Stimulated activated CD4-positive, alpha-beta T cell treated with anti-CD3 and anti-CD28 coated beads, Interleukin-1b, Interleukin-23, amount 100 ng/mL, for 4 hours (primary cell): ENCODE results near the gene SMARCD3.

ENCODE experiments used
- DNase-seq, 2 donors: peaks; one replicate each; pipeline ENCODE4 v3.0.0-alpha.2; 2020; ENCODE audit warnings: low read depth in 2 of 2

Gene SMARCD3

DNA sequence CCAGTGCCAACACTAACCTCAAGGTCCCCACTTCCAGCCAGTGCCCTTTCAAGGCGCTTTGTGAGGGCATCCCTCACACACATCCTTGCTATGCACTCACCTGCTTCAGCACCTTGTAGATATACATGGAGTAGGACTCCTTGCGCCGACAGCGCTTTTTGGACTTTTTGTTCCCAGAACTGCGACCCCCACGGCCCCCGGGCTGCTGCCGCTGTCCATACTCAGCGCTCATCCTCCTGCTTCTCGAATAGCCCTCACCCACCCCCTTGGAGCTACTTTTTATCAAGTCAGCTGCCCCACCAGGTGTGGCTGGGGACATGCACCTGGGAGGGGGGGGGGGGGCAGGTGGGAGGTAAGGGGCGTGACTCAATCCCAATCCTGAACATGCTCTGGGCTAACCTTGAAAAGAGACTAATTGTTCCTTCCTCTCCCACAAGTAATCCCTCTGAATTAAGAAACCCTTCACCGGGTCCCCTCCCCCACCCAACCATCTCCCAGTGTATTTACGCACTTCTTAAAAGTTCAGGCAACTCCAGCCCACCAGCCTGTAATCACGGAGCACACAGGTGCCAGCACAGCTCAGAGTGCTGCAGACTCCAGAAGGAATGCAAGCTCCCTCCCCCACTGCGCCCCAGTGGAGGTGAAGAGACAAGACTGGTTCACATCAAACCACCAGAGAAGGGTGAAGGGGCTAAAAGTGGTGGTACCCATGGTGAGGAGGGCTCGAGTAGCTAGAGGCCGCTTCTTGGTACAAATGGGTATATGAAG lies 38.2 kb downstream of the SMARCD3 start, which contains the start of gene H2BK1:
H2BK1 (minus strand) TSS at position 402 of the 768 bp plus-strand sequence; CDS start at position 232, 170 bp downstream.
- DNase-seq: no peak

GRCh38 chr7:151209588-151209987 lies 38.9 kb downstream of the SMARCD3 start:
- DNase-seq: no peak

DNA sequence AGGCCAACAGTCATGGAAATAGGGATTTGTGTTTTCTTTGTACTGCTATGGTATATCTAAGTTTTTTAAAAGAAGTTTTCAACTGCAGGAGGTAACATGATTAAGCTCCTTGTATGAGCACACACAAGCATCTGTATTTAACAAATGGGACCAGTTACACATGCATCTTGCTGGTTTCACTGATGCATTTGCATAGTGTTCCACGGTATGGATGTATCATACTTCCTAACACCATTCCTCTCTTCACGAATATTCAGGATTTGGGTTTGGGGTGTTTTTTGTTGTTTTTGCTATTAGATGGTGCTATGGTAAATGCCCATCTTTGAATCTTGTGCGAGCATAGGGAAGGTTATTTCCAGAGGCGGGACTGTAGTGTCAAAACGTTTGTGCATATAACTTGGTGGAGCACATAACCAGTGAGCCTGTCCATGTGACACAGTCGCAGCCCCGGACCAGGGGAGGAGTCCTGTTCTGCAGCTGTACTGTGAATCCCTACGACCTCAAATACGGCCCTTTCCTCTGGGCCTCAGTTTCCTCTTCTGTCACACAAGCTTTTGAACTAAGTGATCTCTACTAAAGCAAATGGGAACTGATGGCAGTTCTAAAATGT lies 40.1 kb downstream of the SMARCD3 start:
- no peak for DNase-seq

DNA sequence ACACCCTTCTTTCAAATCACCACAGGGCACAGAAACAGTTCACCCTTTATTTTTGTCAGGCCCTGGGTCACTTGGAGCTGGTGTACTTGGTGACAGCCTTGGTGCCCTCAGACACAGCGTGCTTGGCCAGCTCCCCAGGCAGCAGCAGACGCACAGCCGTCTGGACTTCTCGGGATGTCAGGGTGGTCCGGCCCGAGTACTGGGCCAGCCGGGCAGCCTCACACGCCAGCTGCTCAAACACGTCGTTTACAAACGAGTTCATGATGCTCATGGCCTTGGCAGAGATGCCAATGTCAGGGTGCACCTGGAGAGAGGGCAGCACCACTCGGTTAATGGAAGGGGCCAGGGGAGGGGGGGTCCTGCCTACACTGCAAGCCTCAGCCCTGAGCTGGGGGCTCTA lies 40.7 kb downstream of the SMARCD3 start:
- DNase-seq: no peak

DNA sequence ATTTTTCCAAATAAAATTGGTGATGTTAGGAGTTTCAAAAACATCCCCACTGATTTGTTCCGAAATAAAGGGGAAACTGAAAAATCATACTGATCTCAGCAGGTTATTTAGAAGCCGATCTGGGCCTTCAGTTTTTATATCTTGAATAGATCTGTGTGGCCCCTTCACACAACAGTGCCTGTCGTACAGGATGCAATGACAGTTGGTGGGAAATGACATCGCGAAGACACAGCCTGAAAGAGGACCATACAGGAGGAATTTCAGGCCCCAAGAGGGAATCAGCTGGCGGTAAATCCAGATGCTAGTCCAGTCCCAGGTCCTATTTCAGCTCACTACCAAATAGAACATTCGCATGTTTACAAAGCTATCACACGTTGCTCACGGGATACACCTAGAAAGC lies 41.2 kb downstream of the SMARCD3 start:
- no peak for DNase-seq

DNA sequence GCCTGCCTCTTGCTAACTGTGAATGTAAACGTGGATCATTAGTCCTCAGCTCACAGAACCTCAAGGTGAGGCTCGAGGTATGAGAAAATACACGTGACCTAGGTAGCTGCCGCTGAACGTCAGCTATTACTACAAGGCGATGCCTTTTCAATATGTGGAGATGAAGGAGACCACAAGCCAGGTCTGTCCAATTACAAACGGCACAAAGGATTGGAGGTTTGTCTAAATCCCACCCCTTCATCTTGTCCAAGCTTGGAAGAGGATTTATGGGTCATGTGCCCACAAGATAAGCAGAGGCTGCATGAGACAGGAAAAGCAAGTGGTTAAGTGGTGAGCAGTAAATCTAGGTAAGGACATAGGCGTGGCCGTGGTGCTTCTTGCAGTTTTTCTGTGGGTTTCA lies 41.6 kb downstream of the SMARCD3 start:
- no peak for DNase-seq

DNA sequence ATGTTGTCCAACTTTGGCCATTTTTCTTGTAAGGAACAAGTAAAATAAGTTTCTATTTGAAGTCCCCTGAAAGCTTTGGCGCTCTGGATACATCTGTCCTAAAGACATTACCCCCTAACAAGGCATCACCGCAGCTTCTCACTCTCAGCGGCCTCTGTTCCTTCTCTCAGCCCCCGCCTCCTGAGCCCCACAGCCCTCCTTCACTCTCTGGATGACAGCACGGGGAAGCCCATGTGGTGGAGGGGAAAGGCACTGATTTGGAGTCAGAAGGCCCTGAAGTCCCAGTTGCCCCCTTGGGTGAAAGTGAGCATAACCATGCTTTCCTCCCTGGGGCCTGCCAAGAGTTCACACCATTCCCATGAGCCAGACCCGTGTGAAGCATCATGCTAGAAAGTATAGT lies 42.8 kb downstream of the SMARCD3 start:
- no peak for DNase-seq

DNA sequence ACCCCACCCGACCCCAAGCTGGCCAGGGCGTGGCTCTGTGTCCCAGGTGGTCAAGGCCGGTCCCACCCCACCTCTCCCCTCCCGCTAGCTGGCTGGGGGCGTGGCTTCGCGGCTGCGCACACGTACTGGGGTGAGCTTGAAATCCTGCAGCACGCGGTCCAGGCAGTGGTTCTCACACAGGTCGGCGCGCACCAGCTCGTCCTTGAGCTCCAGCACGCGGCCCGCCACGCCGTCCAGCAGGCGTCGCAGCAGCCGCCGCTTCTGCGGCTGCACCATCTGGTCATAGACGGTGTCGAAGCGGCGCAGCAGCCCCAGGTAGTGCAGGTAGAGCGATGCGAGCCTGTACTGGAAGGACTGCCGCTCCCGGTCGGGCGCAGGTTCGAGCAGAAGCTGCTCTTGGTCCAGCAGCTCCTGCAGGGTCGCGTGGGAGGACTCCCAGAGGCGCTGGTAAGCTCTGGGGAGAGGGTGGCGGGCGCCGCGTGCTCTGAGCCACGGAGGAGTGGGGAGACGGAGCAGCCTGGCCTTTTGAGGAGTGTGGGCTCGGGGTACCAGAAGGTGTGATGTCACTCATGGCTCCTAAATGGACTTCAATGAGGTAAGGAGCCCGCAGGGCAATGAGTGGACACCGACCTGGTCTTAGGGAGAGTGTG lies 44.0 kb downstream of the SMARCD3 start:
- no peak for DNase-seq

DNA sequence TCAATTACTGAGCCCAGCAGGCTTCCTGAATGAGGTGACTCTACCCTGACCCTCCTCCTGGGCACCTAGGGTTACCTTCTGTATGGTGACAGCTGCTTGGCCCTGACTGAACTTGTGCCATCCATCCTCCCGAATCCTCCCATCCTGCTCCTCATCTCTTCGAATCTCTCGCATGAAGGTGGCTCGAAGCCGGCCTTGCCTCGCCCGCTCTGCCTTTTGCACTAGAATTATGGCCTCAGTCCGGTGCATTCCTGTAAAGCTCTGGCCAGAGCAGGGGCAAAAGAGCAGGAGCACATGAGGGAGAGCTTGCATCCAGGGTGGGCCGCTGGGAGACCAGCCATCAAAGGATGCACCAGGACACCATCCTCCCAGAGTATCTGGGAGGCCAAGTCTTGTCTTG lies 45.7 kb downstream of the SMARCD3 start:
- no peak for DNase-seq

DNA sequence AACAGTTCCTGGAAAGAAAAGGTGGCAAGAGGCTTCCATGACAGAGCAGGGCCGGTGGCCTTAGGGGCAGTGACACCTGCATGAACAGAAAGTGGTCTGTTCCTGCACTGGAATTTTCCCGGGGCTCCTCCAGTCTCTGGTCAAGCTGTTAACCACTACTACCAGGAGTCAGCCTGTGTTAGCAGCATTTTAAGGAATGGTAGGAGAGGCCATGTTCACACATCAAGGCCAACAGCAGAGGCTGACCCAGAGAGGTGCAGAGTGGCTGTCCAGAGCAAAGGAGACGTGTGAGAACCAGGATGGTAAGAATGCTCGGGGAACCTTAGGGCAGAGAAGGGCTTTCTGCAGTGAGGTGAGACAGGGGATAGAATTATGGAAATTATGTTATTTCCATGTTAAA lies 46.7 kb downstream of the SMARCD3 start:
- DNase-seq: no peak

DNA sequence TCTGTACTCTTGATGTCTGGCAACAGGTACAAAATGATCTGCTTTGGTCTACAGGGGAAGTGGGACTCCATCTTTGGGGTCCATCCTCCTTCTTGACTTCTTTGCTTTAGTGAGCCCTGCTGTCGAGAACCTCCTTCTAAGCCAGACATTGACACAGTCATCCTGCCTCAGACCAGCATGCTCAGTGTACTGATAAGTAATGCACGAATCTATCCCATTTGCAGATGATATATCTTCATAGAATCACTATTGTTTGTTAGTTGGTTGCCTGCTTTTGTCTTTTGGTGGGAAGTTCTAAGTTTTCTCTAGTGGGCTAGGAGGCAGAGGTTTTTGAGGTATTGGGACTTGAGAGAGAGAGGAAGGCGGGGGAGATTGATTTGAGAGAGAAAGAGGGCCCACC lies 47.1 kb downstream of the SMARCD3 start:
- no peak for DNase-seq

- DNase-seq: no peak
Observed at GRCh38 chr7:151198945-151199848, 49.3 kb downstream of the SMARCD3 start.

DNA sequence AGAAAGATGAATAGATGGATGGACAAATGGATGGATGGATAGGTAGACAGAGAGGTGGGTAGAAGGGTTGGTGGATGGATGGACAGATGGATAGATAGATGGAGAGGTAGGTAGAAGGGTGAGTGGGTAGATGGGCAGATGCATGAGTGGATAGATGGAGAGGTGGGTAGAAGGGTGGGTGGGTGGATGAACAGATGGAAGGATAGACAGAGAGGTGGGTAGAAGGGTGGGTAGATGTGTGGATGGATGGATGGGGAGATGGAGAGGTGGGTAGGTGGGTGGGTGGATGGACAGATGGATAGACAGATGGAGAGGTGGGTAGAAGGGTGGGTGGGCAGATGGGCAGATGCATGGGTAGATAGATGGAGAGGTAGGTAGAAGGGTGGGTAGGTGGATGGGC lies 50.6 kb downstream of the SMARCD3 start:
- no peak for DNase-seq

DNA sequence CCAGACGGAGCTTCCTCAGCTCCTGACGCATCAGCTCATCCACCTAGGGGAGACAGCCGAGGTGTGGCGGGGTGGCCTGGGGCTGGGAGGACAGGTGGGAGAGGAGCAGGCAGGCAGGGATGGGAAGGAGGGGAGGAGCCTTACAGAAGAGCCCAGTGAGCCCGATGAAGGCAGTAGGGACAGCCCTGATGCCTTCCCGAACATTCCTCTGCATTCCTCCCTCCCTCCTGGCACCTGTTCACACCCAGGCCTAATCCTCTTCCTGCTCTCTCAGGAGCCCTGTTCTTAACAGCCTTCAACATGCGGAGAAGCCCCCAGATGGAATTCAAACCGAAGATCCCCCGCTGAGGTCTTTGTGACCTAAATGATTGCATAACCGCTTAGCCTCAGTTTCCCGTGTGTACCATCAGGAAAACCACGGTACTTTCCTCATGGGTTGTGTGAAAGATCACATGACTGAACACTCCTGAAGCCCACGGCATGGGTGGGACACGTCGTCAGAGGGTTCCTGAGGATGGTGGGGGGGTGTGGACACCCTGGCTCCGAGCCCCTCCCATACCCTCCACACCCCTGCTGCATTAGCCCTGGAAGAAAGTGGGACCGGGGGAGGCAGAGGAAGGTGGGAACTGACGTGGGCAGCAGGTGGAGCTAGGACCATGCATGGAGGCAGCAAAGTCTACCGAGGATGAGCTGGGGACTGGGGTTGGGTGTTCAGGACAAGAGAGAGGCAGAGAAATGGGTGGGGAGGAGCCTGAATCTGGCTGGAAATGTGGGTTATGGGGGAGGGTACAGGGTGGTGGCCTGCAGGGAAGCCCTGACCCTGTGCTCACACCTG lies 52.7 kb downstream of the SMARCD3 start:
- no peak for DNase-seq

- no peak for DNase-seq
Observed at GRCh38 chr7:151194188-151194587, 54.3 kb downstream of the SMARCD3 start.

- DNase-seq: no peak
Observed at GRCh38 chr7:151193203-151193978, 55.1 kb downstream of the SMARCD3 start.

DNA sequence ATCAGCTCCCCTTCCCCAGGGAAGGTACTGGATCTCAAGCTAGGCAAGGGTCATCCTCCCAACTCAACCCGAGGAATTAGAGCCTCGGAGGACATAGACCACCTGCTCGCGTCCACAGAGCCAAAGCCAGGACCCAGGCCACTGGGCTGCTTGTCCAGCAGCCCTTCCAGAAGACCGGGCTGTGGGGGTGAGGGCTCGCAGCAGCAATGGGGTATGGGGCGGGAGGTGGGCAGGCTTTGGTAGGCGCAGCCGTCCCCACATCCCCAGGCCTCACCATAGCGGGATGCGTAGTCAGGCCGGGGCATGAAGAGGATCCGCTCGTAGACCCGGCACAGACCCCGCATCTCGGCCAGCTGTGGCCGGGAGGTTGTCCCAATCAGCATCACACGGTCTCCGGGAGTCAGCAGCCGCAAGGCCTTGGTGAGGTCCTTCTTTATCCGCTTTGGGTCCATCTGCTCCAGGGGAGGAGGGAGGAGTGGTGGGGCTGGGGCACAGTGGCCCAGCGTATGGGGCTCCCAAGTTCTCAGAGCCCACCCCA lies 56.4 kb downstream of the SMARCD3 start:
- DNase-seq: no peak

GRCh38 chr7:151191544-151191943 lies 57.0 kb downstream of the SMARCD3 start:
- DNase-seq: no peak

- no peak for DNase-seq
Observed at GRCh38 chr7:151189038-151189437, 59.5 kb downstream of the SMARCD3 start.
